DMS79 treated with DMSO at 0.1 percent for 48 hours (cell line): ENCODE data around the gene MICALL2.

Experiments
- DNase-seq: peaks from one replicate; lab custom pipeline; 2025; lab: John Stamatoyannopoulos, UW

The MICALL2 gene

DNA sequence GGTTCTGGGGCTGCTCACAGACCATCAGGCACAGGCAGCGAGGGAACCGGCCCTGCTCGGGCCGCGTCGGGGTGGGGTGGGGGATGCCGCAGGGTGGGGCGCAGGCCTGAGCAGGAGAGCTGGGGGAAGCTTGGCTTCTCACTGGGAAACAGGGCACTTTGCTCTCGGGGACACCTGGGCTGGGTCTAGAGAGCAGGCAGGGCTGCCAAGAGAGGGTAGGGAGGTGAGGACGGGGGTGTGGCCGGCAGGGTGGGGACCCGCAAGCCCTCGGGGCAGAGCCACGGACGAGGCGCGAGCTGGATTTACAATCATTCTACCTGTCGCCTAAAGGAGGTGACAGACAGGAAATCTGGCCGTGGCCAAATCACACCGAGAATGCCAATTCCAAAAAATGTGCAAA, 33.9 kb upstream of the MICALL2 start:
- no peak for DNase-seq

DNA sequence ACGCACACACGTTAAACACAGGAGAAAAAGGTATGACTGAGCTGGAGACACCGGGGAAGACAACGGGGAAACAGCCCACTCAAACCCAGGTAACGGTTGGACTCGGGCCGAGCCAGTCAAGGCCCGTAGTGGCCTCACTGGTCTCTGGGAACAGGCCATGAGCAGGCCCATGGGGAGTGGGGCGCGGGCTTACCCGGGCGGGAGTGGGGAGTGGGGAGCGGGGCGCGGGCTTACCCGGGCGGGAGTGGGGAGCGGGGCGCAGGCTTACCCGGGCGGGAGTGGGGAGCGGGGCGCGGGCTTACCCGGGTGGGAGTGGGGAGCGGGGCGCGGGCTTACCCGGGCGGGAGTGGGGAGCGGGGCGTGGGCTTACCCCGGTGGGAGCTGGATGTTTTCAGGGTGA, 33.4 kb upstream of the MICALL2 start:
- DNase-seq, result no peak

DNA sequence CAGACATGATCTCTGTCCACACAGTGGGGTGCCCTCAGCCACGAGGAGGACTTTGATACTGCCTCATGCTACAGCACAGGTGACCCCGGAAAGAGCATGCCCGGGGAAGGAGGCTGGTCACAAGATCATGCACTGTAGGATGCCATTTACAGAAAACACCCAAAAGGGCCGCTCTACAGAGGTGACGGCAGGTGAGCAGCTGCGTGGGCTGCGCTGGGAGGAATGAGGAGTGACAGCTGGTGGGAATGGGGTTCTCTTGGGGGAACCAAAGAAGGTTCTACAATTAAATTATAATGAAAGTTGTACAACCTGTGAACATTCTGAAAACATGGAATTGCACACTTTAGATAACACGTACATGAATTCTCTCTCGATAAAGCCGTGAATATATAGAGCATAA, 33.0 kb upstream of the MICALL2 start:
- DNase-seq, result no peak

- DNase-seq, result no peak
Observed at GRCh38 chr7:1490837-1491236, 31.6 kb upstream of the MICALL2 start.

- no peak for DNase-seq
Observed at GRCh38 chr7:1489336-1489735, 30.1 kb upstream of the MICALL2 start.

- DNase-seq, result no peak
Observed at GRCh38 chr7:1488016-1488415, 28.7 kb upstream of the MICALL2 start.

DNA sequence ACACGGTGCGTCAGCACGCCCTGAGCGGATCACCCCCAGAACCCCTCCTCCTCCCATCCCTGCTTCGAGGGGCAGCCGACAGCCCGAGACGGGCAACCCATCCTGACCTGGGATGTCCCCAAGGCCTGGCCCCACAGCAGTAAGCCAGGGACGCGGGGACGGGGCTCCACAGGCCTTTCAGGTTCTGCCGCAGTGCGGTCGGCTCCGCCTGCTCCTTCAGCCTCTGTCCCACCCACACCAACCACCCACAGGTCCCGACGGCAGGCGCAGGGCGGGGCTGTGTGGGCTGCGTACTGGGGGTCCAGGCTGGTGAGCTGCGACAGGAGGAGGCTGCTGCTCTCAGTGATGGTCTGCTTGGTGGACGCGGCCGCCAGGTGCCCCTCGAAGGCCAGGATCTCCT, 28.2 kb upstream of the MICALL2 start:
- DNase-seq, result no peak

DNA sequence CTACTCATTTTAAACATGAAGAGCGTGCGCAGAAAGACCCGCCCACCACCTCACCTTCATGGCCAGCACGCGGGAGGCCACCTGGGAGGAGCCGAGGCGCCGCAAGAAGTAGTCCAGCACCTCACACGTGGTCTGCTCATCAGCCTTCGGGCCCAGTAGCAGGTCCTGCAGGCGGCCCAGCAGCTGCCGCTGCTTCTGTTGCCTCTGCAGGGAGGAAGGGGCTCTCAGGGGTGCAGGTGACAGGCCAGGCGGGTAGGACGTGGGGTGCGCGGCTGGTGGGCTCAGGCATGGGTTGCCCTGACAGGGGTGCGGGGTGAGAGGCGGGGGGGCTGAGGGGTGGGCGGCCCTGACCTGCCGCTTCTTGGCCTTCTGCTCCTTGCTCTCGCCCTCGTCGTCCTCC, 27.3 kb upstream of the MICALL2 start:
- no peak for DNase-seq

DNA sequence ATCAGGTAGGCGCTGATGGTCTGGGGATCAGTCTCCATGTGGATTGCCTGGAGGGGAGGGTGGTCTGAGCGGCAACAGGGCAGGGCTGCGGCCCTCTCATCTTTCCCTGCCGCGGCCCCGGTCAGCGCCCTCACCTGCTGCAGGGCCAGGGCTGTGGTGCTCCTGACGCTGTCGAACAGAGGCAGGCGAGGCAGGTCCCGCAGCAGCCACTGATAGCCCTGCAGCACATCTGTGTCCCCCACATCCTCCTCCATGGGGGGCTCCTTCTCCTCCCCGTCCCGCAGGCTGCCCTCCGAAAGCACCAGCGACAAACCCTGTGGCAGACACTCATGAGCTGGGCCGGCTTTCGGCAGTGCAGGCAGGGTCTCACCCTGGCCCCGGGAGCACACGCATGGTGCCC, 25.9 kb upstream of the MICALL2 start:
- no peak for DNase-seq

- no peak for DNase-seq
Observed at GRCh38 chr7:1484569-1484968, 25.3 kb upstream of the MICALL2 start.

DNA sequence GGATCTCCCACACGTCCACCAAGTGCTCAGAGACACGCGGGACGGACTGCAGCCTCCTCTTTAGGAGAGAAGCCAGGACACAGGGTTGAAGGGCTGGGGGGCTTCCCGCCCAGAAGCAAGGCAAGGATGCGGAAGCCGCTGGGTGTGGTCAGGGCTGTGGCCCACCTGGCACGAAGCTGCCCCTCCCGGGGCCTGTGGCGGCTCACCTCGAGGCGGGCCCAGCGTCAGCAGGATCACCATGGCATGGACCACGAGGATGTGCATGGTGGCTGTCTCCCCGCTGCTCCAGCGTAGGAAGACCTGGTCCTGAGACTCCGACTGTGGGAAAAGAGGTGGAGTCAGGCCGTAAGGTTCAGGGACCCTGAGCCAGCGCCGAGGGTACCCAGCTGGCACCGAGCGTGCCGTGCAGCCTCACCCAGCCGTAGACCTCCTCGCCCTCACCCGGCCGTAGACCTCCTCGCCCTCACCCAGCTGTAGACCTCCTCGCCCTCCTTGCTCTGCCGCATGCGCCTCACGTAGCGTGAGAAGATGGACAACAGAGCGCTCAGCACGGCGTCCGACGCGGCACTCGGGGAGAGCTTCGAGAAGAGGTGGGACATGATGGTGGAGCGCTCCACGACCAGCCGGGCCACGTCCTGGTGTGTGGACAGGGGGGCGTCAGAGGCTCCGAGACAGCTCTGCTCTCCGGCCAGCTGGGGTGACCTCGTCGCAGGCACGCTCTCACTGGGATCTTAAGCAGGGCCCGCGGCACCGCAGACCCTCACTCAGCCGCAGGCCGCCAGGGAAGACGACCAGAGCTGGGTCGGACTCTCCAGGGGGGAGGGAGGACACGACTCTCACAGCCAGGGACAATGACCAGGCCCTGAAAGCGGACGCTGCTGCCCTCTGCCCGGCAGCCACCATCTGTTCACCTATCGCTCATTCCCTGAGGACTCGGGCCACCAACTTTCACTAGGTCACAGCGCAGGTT, 24.6 kb upstream of the MICALL2 start:
- no peak for DNase-seq

- DNase-seq, result no peak
Observed at GRCh38 chr7:1483079-1483478, 23.8 kb upstream of the MICALL2 start.

DNA sequence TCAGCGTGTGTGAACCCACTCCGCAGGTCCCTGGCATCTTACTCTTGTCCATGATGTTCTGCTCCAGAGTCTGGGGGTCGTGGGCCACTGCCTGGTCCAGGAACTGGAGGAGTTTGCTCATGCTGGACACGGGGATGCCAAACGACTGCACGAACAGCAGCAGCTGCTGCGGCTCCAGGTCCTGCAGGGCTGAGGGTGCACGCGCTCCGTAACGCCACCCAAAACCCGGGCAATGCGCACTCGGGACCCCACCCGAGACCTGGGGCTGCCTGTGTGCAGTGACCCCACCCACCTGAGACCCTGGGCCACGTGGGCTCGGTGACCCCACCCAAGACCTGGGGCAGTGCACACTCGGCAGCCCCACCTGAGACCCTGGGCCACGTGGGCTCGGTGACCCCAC, 22.0 kb upstream of the MICALL2 start:
- DNase-seq, result no peak

GRCh38 chr7:1480670-1481069, 21.4 kb upstream of the MICALL2 start:
- no peak for DNase-seq

GRCh38 chr7:1479287-1479686, 20.0 kb upstream of the MICALL2 start:
- no peak for DNase-seq

DNA sequence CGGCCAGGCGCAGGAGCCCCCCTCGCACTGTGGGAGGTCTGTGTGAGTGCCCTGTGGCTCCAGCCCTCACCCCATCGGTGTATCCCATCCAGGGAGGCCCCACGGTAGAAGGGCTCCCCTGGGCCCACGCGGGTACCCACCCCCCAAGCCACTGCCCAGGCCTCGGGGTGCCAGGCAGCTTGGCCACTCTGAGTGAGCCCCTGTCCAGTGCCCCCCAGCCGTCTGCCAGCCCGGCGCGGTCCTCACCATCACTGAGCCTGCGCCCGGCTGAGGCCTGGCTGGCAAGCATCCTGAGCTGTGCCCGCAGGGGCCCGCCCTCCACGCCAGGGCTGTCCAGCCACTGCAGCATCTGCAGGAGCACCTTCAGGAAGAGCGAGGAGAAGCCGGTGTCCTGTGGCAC, 19.2 kb upstream of the MICALL2 start:
- no peak for DNase-seq

GRCh38 chr7:1476859-1477258, 17.6 kb upstream of the MICALL2 start:
- no peak for DNase-seq

GRCh38 chr7:1475991-1476390, 16.7 kb upstream of the MICALL2 start:
- DNase-seq, result no peak

DNA sequence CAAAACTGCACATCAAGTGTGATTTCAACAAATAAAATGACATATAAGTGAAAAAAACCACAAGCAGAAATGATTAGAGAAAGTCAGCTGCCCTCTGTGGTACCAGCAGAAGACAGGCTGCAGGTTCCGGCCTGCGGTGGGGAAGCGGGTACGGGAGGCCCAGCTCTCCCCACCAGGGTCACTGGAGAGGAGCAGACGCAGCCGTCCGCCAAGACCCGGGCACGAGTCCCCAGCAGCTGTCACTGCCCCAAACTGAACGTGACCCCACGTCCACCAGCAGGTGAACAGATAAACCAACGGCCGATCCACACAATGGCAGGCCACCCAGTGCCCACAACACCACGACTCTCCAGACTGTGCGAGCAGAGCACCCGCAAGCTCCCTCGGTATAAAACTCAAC, 16.1 kb upstream of the MICALL2 start:
- no peak for DNase-seq

DNA sequence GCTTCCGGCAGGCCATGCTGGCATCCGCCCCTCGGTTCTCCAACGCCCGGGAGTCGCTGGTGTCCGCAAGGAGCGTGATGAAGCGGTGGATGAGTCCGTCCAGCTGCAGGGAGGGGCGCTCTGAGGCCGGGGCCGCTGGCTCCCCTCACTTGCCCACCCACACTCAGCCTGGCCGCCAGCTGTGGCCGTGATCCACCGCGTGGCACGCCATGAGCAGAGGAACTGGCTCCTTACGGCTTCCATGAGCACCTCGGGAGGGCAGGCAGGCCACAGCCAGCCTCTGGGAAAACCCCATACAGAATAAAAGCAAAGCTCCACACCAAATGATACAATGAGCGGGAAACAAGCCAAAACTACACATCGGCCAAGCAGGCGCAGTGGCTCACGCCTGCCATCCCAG, 15.5 kb upstream of the MICALL2 start:
- DNase-seq, result no peak

- peak; percentile 23 for DNase-seq
Observed at GRCh38 chr7:1473864-1474512, 14.7 kb upstream of the MICALL2 start.

- no peak for DNase-seq
Observed at GRCh38 chr7:1470901-1471300, 11.6 kb upstream of the MICALL2 start.

- no peak for DNase-seq
Observed at GRCh38 chr7:1468643-1469298, 9.5 kb upstream of the MICALL2 start.
